Stimulated activated CD4-positive, alpha-beta T cell treated with anti-CD3 and anti-CD28 coated beads, Interleukin-1b, Interleukin-23, amount 100 ng/mL, for 4 hours (primary cell): ENCODE data around the gene ABCC3.

Source experiments
- DNase-seq, 2 donors: peaks; one replicate each; pipeline ENCODE4 v3.0.0-alpha.2; 2020; ENCODE audit warnings: low read depth in 2 of 2

Gene ABCC3

DNA sequence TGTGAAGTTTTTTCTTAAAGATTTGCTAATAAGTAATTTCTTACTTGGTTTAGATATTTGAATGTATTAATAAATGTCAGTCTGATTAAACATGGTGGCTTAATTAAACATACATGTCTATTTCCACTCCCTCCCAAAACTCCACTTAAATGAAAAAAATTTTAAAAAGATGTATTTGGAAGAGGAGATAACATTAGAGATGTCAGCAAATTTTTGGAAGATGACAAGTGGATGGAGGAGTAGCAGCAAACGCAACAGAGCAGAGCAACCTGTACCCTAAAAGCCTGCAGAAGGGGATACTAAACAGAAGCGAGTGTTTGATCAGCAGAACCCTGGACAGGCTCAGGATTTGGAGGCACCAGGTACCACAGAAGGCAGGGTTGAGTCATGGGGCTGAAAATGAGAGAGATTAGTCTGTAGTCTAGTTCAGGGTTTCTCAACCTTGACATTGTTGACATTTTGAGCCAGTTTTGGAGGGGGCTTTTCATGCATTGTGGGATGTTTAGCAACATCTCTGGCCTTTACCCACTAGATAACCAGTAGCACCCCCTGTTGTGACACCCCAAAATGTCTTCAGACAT lies 102.5 kb downstream of the ABCC3 start:
- DNase-seq, result no peak

- no peak for DNase-seq
Measured at GRCh38 chr17:50739098-50739497, 104.4 kb downstream of the ABCC3 start.
